GM19467 (cell line): ENCODE measurements around the gene F11.
"Not testable (repeated sequence)": the region's sequence is repeated elsewhere in the genome, so short reads cannot be mapped to it uniquely, and the experiment has no call there.

Source experiments
- ATAC-seq: cut with Tn5 transposase; IDR thresholded peaks from one replicate; pipeline ENCODE4 v1.9.1; 2021; ENCODE audit warnings: mild to moderate bottlenecking, moderate library complexity; ENCODE audit not compliant: unreplicated experiment

Gene F11

GRCh38 chr4:186249785-186250754 lies 15.9 kb upstream of the F11 start:
- no peak for ATAC-seq

- no peak for ATAC-seq
Observed at GRCh38 chr4:186250760-186251159, 15.2 kb upstream of the F11 start.

DNA sequence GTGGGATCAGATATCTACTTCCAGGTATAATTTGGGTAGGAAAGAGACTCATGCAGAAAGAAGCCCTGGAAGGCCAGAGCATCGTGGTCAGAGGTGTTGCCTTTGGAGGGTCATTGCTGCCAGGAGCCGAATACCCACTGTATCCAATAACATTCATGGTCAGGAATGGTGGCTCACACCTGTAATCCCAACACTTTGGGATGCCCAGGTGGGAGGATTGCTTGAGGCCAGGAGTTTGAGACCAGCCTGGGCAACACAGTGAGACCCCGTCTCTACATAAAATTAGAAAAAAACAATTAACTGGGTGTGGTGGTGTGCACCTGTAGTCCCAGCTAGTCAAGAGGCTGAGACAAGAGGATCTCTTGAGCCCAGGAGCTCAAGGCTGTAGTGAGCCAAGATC lies 10.9 kb upstream of the F11 start:
- no peak for ATAC-seq

- no peak for ATAC-seq
Observed at GRCh38 chr4:186258216-186258811, 7.7 kb upstream of the F11 start.

- ATAC-seq = no peak
Observed at GRCh38 chr4:186260117-186260503, 5.9 kb upstream of the F11 start.

- no peak for ATAC-seq
Observed at GRCh38 chr4:186260504-186261448, 5.2 kb upstream of the F11 start.

- ATAC-seq = no peak
Observed at GRCh38 chr4:186264660-186265059, 1.3 kb upstream of the F11 start.

DNA sequence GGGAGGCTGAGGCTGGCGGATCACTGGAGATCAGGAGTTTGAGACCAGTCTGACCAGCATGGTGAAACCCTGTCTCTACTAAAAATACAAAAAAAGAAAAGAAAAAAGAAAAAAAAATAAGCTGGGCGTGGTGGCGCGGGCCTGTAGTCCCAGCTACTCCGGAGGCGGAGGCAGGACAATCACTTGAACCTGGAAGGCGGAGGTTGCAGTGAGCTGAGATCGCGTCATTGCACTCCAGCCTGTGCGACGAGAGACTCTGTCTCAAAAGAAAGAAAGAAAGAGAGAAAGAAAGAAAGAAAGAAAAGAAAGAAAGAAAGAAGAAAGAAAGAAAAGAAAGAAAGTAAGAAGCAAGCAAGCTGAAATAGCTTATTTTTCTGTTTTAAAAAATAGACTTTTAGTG lies 739 bp upstream of the F11 start:
- ATAC-seq = not testable (repeated sequence)

- no peak for ATAC-seq
Observed at GRCh38 chr4:186266729-186267456, 904 bp downstream of the F11 start.

DNA sequence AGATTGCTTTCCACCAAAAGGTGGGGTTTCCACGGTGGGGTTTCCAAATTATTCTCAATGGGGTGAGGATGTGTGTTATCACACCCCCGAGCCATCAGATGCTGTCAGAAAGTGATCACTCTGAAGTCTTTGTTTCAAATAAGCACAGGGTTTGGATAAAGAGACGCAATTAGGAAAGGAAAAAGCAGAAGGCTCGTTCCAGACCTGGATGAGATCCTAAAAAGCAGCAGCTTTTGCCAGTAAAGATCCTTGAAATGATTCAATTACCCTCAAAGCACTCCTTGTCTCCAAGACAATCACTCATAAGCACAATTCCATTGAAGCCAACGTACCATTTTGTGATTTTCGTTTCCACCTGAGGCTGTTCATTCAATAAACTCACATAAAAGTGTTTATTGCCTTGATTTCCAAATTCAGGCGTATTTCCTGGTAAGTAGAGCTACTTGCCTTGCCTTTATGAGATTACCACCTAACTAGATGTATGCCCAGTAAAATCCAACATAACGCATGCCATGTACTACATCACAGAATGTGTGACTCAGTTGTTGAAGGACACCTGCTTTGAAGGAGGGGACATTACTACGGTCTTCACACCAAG lies 5.2 kb downstream of the F11 start:
- ATAC-seq = no peak

DNA sequence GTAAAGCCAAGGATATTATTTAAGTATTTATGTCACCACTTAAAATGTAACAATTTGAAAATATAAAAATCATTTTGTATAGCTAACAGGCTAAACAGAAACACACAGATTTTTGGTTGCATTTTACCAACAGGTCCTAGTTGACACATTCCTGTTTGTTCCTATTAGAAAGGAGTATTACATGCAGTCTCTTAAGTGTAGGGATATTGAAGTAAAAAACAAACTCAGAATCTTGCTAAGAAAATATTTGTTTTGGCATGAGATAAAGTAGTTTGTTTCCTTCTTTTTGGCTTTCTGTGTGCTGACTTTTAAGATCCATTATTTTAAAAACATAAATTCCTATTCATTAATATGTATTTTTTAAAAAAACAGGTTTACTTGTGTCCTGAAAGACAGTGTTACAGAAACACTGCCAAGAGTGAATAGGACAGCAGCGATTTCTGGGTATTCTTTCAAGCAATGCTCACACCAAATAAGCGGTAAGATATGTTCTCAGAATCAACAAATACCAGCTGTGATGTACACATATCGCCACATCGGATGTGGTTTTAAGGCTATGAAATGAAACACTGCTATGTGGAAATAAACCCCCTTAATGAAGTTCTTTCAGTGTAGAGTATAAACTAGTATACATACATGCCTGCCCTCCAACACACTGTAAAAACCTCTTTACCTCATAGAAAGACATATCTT lies 6.9 kb downstream of the F11 start:
- ATAC-seq = no peak

DNA sequence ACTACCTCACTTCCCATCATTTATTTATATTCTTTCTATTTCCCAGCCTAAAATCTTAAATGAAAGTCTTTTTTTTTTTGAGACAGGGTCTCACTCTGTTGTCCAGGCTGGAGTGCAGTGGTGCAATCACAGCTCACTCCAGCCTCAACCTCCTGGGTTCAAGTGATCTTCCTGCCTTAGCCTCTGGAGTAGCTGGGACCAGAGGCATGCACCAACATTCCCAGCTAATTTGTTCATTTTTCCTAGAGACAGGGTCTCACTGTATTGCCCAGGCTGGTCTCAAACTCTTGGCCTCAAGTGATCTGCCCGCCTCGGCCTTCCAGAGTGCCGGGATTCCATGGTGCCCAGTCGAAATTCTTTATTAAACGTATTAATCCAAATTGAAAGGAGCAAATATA lies 7.4 kb downstream of the F11 start:
- ATAC-seq = not testable (repeated sequence)

DNA sequence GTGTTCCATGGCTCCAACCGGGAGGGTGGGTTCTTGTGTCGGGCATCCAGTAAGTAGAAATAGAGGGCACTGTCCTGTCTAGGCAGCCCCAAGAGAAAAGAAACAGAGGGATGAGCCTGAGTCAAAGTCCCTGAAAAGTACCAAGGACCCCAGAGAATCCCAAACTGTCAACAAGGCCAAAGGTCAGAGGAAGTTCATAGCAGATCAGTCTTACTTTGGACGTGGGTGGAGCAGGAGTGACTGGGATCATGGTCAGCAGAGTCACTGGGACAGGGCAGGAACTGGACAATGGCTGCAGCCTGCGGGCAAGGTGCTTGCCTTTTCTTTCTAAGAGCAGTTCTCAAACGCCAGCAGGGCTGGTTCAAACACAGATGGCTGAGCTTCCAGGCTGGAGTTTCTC lies 17.3 kb downstream of the F11 start:
- ATAC-seq = no peak

- no peak for ATAC-seq
Observed at GRCh38 chr4:186285147-186285546, 19.2 kb downstream of the F11 start.

DNA sequence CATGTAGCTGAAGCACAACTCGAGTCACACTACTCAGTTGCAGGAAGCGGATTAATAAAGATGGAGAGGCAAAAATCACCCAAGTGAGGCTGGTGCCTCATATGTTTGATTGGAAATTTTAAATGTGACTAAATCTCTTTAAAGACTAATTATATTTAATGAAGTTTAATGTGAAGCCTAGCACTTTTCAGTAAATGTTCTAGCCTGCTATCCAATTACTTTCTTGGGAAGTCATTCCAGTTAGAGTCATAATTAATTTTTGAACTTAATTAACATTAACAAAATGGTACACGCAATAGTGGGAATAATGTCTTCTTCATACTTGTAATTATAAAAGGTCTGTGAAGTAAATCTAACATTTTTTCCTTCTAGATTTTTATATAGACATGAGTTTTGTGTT lies 20.6 kb downstream of the F11 start:
- ATAC-seq = no peak

GRCh38 chr4:186291256-186291890 lies 25.4 kb downstream of the F11 start:
- no peak for ATAC-seq

- ATAC-seq = no peak
Observed at GRCh38 chr4:186294160-186294559, 28.2 kb downstream of the F11 start.

DNA sequence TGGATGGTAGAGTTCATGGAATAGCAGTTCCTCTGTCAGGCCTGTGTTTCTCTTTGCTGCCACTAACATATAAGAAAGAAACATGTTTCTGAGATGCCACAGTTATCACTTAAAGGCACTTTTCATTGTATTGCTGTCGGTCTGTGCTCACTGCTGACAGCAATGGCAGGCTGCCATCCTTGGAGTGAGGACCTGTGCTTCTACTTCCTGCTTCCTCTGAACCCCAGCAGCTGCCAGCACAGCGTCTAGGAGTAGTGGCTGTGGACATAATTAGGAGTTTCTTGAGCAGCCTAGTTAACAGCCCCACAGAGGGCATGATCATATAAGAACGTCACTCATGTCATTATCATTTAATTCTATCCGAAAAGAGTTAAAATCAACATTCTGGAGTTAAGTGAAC lies 30.5 kb downstream of the F11 start:
- ATAC-seq = no peak

DNA sequence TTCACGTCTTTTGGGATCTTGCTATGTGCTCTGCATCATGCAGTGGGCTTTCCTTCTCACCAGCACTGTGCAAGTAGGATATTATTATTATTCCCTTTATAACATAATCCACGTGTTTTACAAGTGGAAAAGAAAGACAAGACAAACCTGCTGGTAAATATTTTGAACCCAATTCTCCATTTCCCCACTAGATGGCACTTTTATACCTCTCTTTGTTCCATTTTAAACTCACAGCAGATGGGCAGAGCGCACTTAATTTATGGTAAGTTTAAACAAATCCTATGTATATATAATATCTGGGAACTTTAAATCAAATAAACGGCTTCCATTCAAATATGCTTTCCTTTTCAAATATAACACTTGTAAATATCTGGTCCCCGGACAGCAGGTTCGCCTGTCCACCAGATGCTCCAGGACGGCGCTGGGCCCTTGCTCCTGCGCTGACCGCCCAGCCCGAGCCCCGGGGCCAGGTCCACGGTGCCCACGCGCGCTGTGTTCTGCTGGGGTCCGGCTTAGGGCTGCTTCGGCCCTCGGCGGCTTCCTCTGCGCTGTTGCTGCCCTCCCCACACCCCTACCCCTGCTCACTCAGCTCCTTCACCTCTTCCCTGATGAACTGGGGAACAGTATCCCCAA lies 31.1 kb downstream of the F11 start:
- ATAC-seq = no peak
